Suppressor macrophage treated with lipopolysaccharide for 1 hour (primary cell): ENCODE results near the gene KRTAP19-7.

ENCODE experiments used
- DNase-seq, 3 donors: peaks; one replicate each; pipeline ENCODE4 v3.0.0-alpha.2; 2020 to 2022

KRTAP19-7 gene

GRCh38 chr21:30561264-30561895 lies at the start of gene KRTAP19-7:
KRTAP19-7 (minus strand) TSS chr21:30561314; CDS start chr21:30561289, 25 bp downstream.
- no peak for DNase-seq

- no peak for DNase-seq
Measured at GRCh38 chr21:30605968-30606367, 44.9 kb upstream of the KRTAP19-7 start.

GRCh38 chr21:30600787-30601186 lies 39.7 kb upstream of the KRTAP19-7 start, which contains the start of gene KRTAP22-1:
KRTAP22-1 (plus strand) TSS chr21:30601087.
- DNase-seq, result no peak

GRCh38 chr21:30598802-30599201 lies 37.7 kb upstream of the KRTAP19-7 start, which contains the start of gene KRTAP6-2:
KRTAP6-2 (minus strand) TSS chr21:30598902; CDS start chr21:30598874, 28 bp downstream.
- no peak for DNase-seq

- DNase-seq, result no peak
Measured at GRCh38 chr21:30592140-30592539, 31.0 kb upstream of the KRTAP19-7 start, which contains the start of gene KRTAP6-3. KRTAP6-3 (plus strand) TSS chr21:30592440; CDS start chr21:30592446, 6 bp downstream.

- DNase-seq, result no peak
Measured at GRCh38 chr21:30590297-30590696, 29.2 kb upstream of the KRTAP19-7 start, which contains the start of gene KRTAP22-2. KRTAP22-2 (minus strand) TSS chr21:30590397.

GRCh38 chr21:30582870-30583269 lies 21.8 kb upstream of the KRTAP19-7 start:
- DNase-seq, result no peak

- no peak for DNase-seq
Measured at GRCh38 chr21:30580132-30580531, 19.0 kb upstream of the KRTAP19-7 start.

- no peak for DNase-seq
Measured at GRCh38 chr21:30579346-30579745, 18.2 kb upstream of the KRTAP19-7 start.

- no peak for DNase-seq
Measured at GRCh38 chr21:30577766-30578165, 16.7 kb upstream of the KRTAP19-7 start.

GRCh38 chr21:30567617-30568016 lies 6.5 kb upstream of the KRTAP19-7 start:
- no peak for DNase-seq

GRCh38 chr21:30563630-30564029 lies 2.5 kb upstream of the KRTAP19-7 start:
- DNase-seq, result no peak

GRCh38 chr21:30563072-30563471 lies 2.0 kb upstream of the KRTAP19-7 start:
- no peak for DNase-seq

- DNase-seq, result no peak
Measured at GRCh38 chr21:30561957-30562356, 843 bp upstream of the KRTAP19-7 start.

- DNase-seq, result no peak
Measured at GRCh38 chr21:30555095-30555494, 6.0 kb downstream of the KRTAP19-7 start.

GRCh38 chr21:30552782-30553181 lies 8.3 kb downstream of the KRTAP19-7 start:
- no peak for DNase-seq

- DNase-seq, result no peak
Measured at GRCh38 chr21:30541764-30542163, 19.4 kb downstream of the KRTAP19-7 start, which contains the start of gene KRTAP19-6. KRTAP19-6 (minus strand) TSS chr21:30541864; CDS start chr21:30541833, 31 bp downstream.

GRCh38 chr21:30518876-30519275 lies 42.2 kb downstream of the KRTAP19-7 start:
- no peak for DNase-seq

GRCh38 chr21:30515681-30516080 lies 45.4 kb downstream of the KRTAP19-7 start:
- DNase-seq, result no peak
